Hepatocyte (in vitro differentiated cells): Measurements from ENCODE around the gene UQCRFS1.

Experiments
- CTCF ChIP-seq: fragments of 200-600 bp; sonication (generic); IDR thresholded peaks from 2 replicates; pipeline ENCODE4 v1.5.1; 2016; ENCODE audit warnings: antibody characterized with exemption, mild to moderate bottlenecking; ENCODE audit not compliant: poor library complexity
- EZH2 ChIP-seq: fragments of 200-600 bp; sonication (generic); IDR thresholded peaks from 2 replicates; pipeline ENCODE4 v1.6.1; 2016; ENCODE audit warnings: antibody characterized with exemption, mild to moderate bottlenecking, borderline replicate concordance
- EZH2phosphoT487 ChIP-seq: fragments of 200-600 bp; sonication (generic); IDR thresholded peaks from one replicate; pipeline ENCODE4 v1.6.1; 2018; ENCODE audit warnings: antibody characterized with exemption, mild to moderate bottlenecking, low read depth, moderate library complexity; ENCODE audit not compliant: unreplicated experiment, severe bottlenecking

GRCh38 chr19:29255006-29255405, 42.1 kb upstream of the UQCRFS1 start:
- TF ChIP-seq CTCF (no peak), EZH2phosphoT487 (no peak), EZH2 (no peak)
